Glutamatergic neuron (in vitro differentiated cells): ENCODE measurements around the gene BUD13. TPM values are rescaled to one million over a fixed set of nuclear protein-coding genes. Genes with fewer than 3 reads are reported as not detected.
"Not testable (repeated sequence)": the region's sequence is repeated elsewhere in the genome, so short reads cannot be mapped to it uniquely, and the experiment has no call there.

Experiments
- DNase-seq: peaks from one replicate; pipeline ENCODE4 v3.0.0; 2022
- H3K27ac Mint-ChIP-seq: one replicate; pipeline ENCODE4 v1.8.0; 2020; ENCODE audit warnings: mild to moderate bottlenecking, mixed read lengths, inconsistent platforms; ENCODE audit not compliant: unreplicated experiment
- H3K27me3 Mint-ChIP-seq: one replicate; pipeline ENCODE4 v1.8.0; 2020; ENCODE audit warnings: mild to moderate bottlenecking, moderate library complexity, mixed read lengths, inconsistent platforms; ENCODE audit not compliant: unreplicated experiment
- H3K36me3 Mint-ChIP-seq: one replicate; pipeline ENCODE4 v1.8.0; 2020; ENCODE audit warnings: mild to moderate bottlenecking, mixed read lengths, inconsistent platforms; ENCODE audit not compliant: unreplicated experiment
- H3K4me1 Mint-ChIP-seq: one replicate; pipeline ENCODE4 v1.8.0; 2020; ENCODE audit warnings: mild to moderate bottlenecking, low read depth, mixed read lengths, inconsistent platforms; ENCODE audit not compliant: unreplicated experiment
- H3K4me3 Mint-ChIP-seq: one replicate; pipeline ENCODE4 v1.8.0; 2020; ENCODE audit warnings: mild to moderate bottlenecking, mixed read lengths, inconsistent platforms; ENCODE audit not compliant: unreplicated experiment
- H3K9me3 Mint-ChIP-seq: one replicate; pipeline ENCODE4 v1.8.0; 2020; ENCODE audit warnings: mild to moderate bottlenecking, moderate library complexity, mixed read lengths, inconsistent platforms; ENCODE audit not compliant: unreplicated experiment
- total RNA-seq: library from RNA; stranded (reverse); fragmentation: NEBNext Ultra II Directional; extraction: Animal tissue kit (Norgen Biotek cat#: 25700); gene quantifications from one replicate; pipeline ENCODE4 v1.2.1, GENCODE V29; 2021; ENCODE audit not compliant: unreplicated experiment
- TF ChIP-seq, protein P1 (sequence below): fragments of 200-600 bp; sonication (generic); IDR thresholded peaks from one replicate; pipeline ENCODE4 v1.5.0; 2021; ENCODE audit not compliant: partially characterized antibody, unreplicated experiment

Gene BUD13
- total RNA-seq, 1 donor from 2014 or later, result 17.0 TPM

DNA sequence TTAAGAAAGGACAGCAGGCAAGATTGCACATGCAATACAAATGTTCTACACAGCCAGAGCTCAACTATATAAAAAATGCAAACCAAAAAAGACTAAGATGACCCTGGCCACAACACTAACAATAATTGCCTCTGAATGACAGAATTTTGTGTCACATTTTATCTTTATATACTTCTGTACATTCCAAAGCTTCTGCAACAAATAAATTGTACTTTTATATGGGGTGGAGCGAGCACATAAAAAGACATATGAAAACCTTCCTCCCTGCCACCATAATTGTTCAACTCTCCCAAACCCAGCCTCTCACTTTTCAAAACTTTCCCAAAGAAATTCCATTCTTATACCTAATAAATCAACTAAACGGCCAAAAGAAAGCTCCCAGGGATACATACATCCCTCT is 10.7 kb downstream of the BUD13 start:
- Mint-ChIP-seq H3K27ac (no peak overlapping the region), H3K36me3 (peaks cover 4% of the 10 kb centered on the region), H3K4me3 (no peak overlapping the region), H3K4me1 (no peaks in the 10 kb centered on the region), H3K9me3 (no peaks in the 10 kb centered on the region), H3K27me3 (no peaks in the 10 kb centered on the region)
- TF ChIP-seq, protein P1, sequence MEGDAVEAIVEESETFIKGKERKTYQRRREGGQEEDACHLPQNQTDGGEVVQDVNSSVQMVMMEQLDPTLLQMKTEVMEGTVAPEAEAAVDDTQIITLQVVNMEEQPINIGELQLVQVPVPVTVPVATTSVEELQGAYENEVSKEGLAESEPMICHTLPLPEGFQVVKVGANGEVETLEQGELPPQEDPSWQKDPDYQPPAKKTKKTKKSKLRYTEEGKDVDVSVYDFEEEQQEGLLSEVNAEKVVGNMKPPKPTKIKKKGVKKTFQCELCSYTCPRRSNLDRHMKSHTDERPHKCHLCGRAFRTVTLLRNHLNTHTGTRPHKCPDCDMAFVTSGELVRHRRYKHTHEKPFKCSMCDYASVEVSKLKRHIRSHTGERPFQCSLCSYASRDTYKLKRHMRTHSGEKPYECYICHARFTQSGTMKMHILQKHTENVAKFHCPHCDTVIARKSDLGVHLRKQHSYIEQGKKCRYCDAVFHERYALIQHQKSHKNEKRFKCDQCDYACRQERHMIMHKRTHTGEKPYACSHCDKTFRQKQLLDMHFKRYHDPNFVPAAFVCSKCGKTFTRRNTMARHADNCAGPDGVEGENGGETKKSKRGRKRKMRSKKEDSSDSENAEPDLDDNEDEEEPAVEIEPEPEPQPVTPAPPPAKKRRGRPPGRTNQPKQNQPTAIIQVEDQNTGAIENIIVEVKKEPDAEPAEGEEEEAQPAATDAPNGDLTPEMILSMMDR, result no peak
- no peak for DNase-seq

DNA sequence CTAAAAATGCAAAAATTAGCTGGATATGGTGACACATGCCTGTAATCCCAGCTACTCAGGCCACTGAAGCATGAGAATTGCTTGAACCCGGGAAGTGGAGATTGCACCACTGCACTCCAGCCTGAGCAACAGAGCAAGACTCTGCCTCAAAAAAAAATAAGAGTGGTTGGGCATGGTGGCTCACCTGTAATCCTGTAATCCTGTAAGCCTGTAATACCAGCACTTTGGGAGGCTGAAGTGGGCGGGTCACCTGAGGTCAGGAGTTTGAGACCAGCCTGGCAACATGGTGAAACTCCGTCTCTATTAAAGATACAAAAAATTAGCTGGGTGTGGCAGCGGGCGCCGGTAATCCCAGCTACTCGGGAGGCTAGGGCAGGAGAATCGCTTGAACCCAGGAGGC is 16.7 kb downstream of the BUD13 start:
- H3K27ac Mint-ChIP-seq, H3K9me3 Mint-ChIP-seq, H3K4me3 Mint-ChIP-seq, DNase-seq, H3K4me1 Mint-ChIP-seq, H3K27me3 Mint-ChIP-seq: not testable (repeated sequence)
- H3K36me3 Mint-ChIP-seq, result peaks cover 11% of the 10 kb centered on the region

DNA sequence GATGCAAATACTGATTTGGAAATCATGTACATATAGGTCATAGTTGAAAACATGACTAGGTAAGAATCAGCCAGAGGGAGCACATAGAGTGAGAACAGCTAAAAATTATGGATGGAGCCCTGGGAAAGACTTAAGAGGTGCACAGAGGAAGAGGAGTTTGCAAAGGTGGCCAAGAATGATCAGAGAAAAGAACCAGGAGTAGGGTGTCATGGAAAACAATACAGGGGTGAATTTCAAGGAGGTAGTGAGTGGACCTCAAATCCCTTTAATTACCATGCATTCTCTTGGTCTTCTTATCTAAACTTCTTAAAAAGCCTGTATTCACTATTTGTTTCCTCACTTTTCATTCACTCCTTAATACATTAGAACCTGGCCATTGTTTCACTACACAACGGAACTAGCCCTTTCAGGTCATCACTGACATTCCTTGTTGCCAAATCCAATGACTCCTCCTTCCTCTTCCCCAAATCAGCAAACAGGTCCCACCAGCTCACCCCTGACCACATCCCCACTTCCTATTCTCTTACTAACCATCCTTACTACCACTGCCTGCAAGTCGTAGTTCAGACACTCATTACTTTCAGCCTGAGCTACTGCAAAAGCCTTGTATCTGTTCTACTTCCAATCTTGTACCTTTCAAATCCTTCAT is 22.6 kb downstream of the BUD13 start:
- Mint-ChIP-seq H3K4me3 (no peak overlapping the region), H3K36me3 (peaks cover 5% of the 10 kb centered on the region), H3K27ac (no peak overlapping the region), H3K4me1 (no peaks in the 10 kb centered on the region), H3K27me3 (no peaks in the 10 kb centered on the region), H3K9me3 (no peaks in the 10 kb centered on the region)
- no peak for DNase-seq
- TF ChIP-seq, protein P1, result no peak

DNA sequence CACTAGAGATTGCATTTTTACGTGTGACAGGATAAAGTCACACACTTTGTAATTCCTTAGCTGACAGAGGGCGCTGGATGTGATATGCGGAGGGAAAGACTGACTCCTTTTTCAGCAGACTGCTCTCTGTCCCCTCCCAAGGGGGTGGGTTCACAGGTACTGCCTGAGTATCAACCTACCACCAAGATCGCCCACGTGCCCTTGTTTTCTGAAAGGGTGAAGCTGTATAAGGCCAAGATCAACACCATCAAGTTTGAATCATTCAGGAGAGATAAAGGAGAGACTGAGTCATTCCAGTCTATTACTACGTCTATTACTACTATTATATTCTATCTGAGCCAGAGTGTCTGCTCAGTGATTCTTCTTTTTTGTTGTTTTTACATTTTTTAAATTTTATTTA is 30.7 kb downstream of the BUD13 start:
- TF ChIP-seq, protein P1, result no peak
- Mint-ChIP-seq H3K9me3 (no peaks in the 10 kb centered on the region), H3K27me3 (no peaks in the 10 kb centered on the region), H3K36me3 (peaks cover 5% of the 10 kb centered on the region), H3K27ac (no peak overlapping the region), H3K4me1 (no peaks in the 10 kb centered on the region), H3K4me3 (no peak overlapping the region)
- DNase-seq, result no peak

DNA sequence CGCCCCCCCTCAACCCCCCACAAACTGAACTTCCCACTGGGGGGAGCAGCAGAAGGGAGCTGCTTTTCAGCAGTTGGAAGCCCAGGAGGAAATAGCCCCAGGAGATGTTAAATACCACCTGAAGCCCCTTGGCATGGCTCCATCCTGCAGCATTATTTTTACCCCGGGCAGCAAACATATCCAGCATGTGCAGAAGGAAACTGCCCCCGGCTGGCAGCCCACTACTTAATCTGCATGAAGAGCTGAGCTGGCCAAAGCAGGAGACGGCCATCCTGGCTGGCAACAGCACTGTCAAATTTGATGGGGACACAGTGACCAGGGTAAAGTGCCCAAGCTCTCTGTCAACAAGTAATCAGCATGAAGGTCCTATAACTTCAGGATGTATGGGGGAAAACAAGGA is 32.0 kb downstream of the BUD13 start:
- no peaks in the 10 kb centered on the region for H3K9me3 Mint-ChIP-seq
- no peaks in the 10 kb centered on the region for H3K4me1 Mint-ChIP-seq
- H3K27me3 Mint-ChIP-seq, result no peaks in the 10 kb centered on the region
- no peak overlapping the region for H3K4me3 Mint-ChIP-seq
- TF ChIP-seq, protein P1, result no peak
- DNase-seq, result no peak
- no peaks in the 10 kb centered on the region for H3K36me3 Mint-ChIP-seq
- H3K27ac Mint-ChIP-seq, result no peak overlapping the region
